A549 (cell line): ENCODE data around the gene NCKIPSD. TPM values are rescaled to one million over a fixed set of nuclear protein-coding genes. Genes with fewer than 3 reads are reported as not detected.
A peak's percentile ranks its signal among the peaks of the same experiment; 100 is the strongest.

Experiments used
- ATAC-seq, 2 experiments: fragments of 200-7000 bp in 1 of 2; fragments of >200 bp in 1 of 2; cut with Nextera tagmentation in 1 of 2; cut with Tn5 transposase in 1 of 2; 3 replicates each; pipeline versions ENCODE4 v1.8.0 to v1.9.1; 2018 to 2020; ENCODE audit warnings: mild to moderate bottlenecking in 1 of 2, moderate library complexity in 1 of 2
- CTCF ChIA-PET: fragments of 300-600 bp; sonication (Branson Sonifier 250); formaldehyde crosslinking; extraction: SDS; loops from one replicate; lab custom pipeline; 2021; ENCODE audit warnings: antibody characterized with exemption, inconsistent platforms; lab: Yijun Ruan, JAX
- POLR2A ChIA-PET: fragments of 350-600 bp; formaldehyde crosslinking; extraction: SDS; loops from one replicate; lab custom pipeline; 2021; ENCODE audit warnings: antibody characterized with exemption, inconsistent platforms; lab: Yijun Ruan, JAX
- DNase-seq, 2 experiments: peaks; one replicate each; pipeline versions ENCODE4 v3.0.0 to v3.0.0-alpha.2; 2011 to 2016; ENCODE audit warnings: low read depth in 1 of 2, low spot score in 1 of 2
- FAIRE-seq: peaks from 2 replicates; lab custom pipeline; 2011; peaks lifted over from hg19 to GRCh38; lab: Jason Lieb, UNC
- H3K27ac ChIP-seq, 2 experiments: fragments of >200 bp; sonication (Bioruptor Twin); formaldehyde crosslinking; 3 replicates each; pipeline ENCODE4 v1.5.1; 2016 to 2017
- H3K4me1 ChIP-seq: fragments of >200 bp; sonication (Bioruptor Twin); formaldehyde crosslinking; 3 replicates; pipeline ENCODE4 v1.6.1; 2016
- H3K4me2 ChIP-seq: fragments of >200 bp; sonication (Bioruptor Twin); formaldehyde crosslinking; 3 replicates; pipeline ENCODE4 v1.6.1; 2016
- H3K4me3 ChIP-seq: fragments of >200 bp; sonication (Bioruptor Twin); formaldehyde crosslinking; 3 replicates; pipeline ENCODE4 v1.5.1; 2016
- H3K9me3 ChIP-seq: fragments of >200 bp; sonication (Bioruptor Twin); formaldehyde crosslinking; 3 replicates; pipeline ENCODE4 v1.6.1; 2016
- BHLHE40 ChIP-seq: IDR thresholded peaks from 2 replicates; pipeline ENCODE4 v1.6.1; 2012; ENCODE audit warnings: low read depth, low read length, inconsistent platforms
- CHD4 ChIP-seq: fragments of 200-600 bp; sonication (generic); IDR thresholded peaks from 2 replicates; pipeline ENCODE4 v1.6.1; 2016; ENCODE audit warnings: antibody characterized with exemption, mild to moderate bottlenecking, borderline replicate concordance
- E2F6 ChIP-seq: IDR thresholded peaks from 2 replicates; pipeline ENCODE4 v1.6.1; 2012; ENCODE audit warnings: low read depth, borderline replicate concordance
- EHF ChIP-seq: fragments of 250-450 bp; sonication (Bioruptor Pico); IDR thresholded peaks from 2 replicates; pipeline ENCODE4 v1.5.0; 2020; ENCODE audit warnings: mild to moderate bottlenecking
- ELK1 ChIP-seq: fragments of 150-350 bp; IDR thresholded peaks from 2 replicates; pipeline ENCODE4 v1.6.1; 2014; ENCODE audit warnings: low read depth, mild to moderate bottlenecking, low read length
- EP300 ChIP-seq, 2 experiments: fragments of >200 bp; sonication (Bioruptor Twin); formaldehyde crosslinking; IDR thresholded peaks; 2 replicates in 1 of 2; 3 replicates in 1 of 2; pipeline ENCODE4 v1.6.1; 2016 to 2017
- GATA3 ChIP-seq: IDR thresholded peaks from 2 replicates; pipeline ENCODE4 v1.6.1; 2012; ENCODE audit warnings: borderline replicate concordance
- HOXA7 ChIP-seq: fragments of 250-450 bp; sonication (Bioruptor Pico); IDR thresholded peaks from 2 replicates; pipeline ENCODE4 v1.5.0; 2020; ENCODE audit warnings: mild to moderate bottlenecking, moderate library complexity
- HOXB5 ChIP-seq: fragments of 250-450 bp; sonication (Bioruptor Pico); IDR thresholded peaks from 2 replicates; pipeline ENCODE4 v1.5.0; 2020; ENCODE audit warnings: mild to moderate bottlenecking, moderate library complexity
- MAX ChIP-seq: IDR thresholded peaks from 2 replicates; pipeline ENCODE4 v1.6.1; 2012
- NPAS2 ChIP-seq: fragments of 250-450 bp; sonication (Bioruptor Pico); IDR thresholded peaks from 2 replicates; pipeline ENCODE4 v1.8.0; 2022; ENCODE audit warnings: mild to moderate bottlenecking, moderate library complexity, borderline replicate concordance
- POLR2A ChIP-seq: IDR thresholded peaks from 2 replicates; pipeline ENCODE4 v1.6.1; 2012; ENCODE audit warnings: mild to moderate bottlenecking, low read length
- RARB ChIP-seq: fragments of 250-450 bp; sonication (Bioruptor Pico); IDR thresholded peaks from 2 replicates; pipeline ENCODE4 v1.8.0; 2021; ENCODE audit warnings: mild to moderate bottlenecking, moderate library complexity
- REST ChIP-seq: fragments of 200-600 bp; sonication (generic); IDR thresholded peaks from 2 replicates; pipeline ENCODE4 v1.6.1; 2016; ENCODE audit warnings: antibody characterized with exemption, mild to moderate bottlenecking, moderate library complexity
- SREBF2 ChIP-seq: fragments of 450-650 bp; IDR thresholded peaks from 2 replicates; pipeline ENCODE4 v1.6.1; 2014; ENCODE audit warnings: mild to moderate bottlenecking, moderate library complexity
- ZC3H11A ChIP-seq: fragments of 450-650 bp; IDR thresholded peaks from 2 replicates; pipeline ENCODE4 v1.6.1; 2014; ENCODE audit warnings: antibody characterized with exemption, mild to moderate bottlenecking
- ZNF302 ChIP-seq: fragments of 250-450 bp; sonication (Bioruptor Pico); IDR thresholded peaks from 2 replicates; pipeline ENCODE4 v1.9.0; 2021; ENCODE audit warnings: inconsistent platforms, mild to moderate bottlenecking, moderate library complexity
- WGBS: methylation state at CpG from one replicate; pipeline ENCODE4 v1.1.6; 2017; ENCODE audit errors: missing lambda C conversion rate; 5-methylcytosine and 5-hydroxymethylcytosine counted together
- polyA plus RNA-seq, 4 experiments: library from polyadenylated mRNA; depleted of rRNA in 3 of 4; stranded (reverse); fragments of >200 nt; fragmentation: RNase III in 1 of 4; extraction: RNeasy Plus Mini Kit Qiagen cat#74134 plus additional on column Dnase treatment in 1 of 4; gene quantifications; 2 replicates in 3 of 4; 3 replicates in 1 of 4; pipeline ENCODE4 v1.2.3, GENCODE V29; 2011 to 2017

The NCKIPSD gene
- polyA plus RNA-seq, 2 of the 4 experiments (the other 2 are of a cell fraction) = 10.2 to 10.9 TPM

GRCh38 chr3:48663489-48664312 lies 22.0 kb downstream of the NCKIPSD start (continued):
- TF ChIP-seq SREBF2 = no peak
- TF ChIP-seq MAX = peak; percentile 98
- TF ChIP-seq ZNF302 (CRISPR knock-in tag) = no peak
- peak; percentile 90 for TF ChIP-seq BHLHE40
- peak; percentile 94 for TF ChIP-seq E2F6
- no peak for TF ChIP-seq NPAS2
- TF ChIP-seq ZC3H11A = no peak
- TF ChIP-seq EP300 (IDR thresholded peaks at IDR 0.05) = 0 out of 5 replicates have a peak, but pooled peaks of 1 of the 2 experiments have one; percentile 15
- TF ChIP-seq, all 56 proteins: peak for 23

- no peak for FAIRE-seq
- Histone ChIP-seq H3K4me2 (peak within 1 kb of the TSS; percentile 96), H3K4me1 (peaks cover 13% of the 10 kb centered on the region), H3K27ac (peak within 1 kb of the TSS; percentile 96 to 98), H3K4me3 (peak within 1 kb of the TSS; percentile 59), H3K9me3 (no peaks in the 10 kb centered on the region)
- WGBS = 0% methylated on average over 16 of the region's 52 CpGs
- ChIA-PET CTCF (interaction anchor here (1.1 to 3.4 kb wide), 8 partner anchors 10 to 65 kb away, joined by 4 to 34 read pairs (median 6); partner anchors contain the start of genes NCKIPSD and SLC26A6), POLR2A (interaction anchor here (0.5 to 2.8 kb wide), 7 partner anchors 12 to 256 kb away, joined by 3 to 9 read pairs (median 5); partner anchors contain the start of genes ARIH2, IP6K2 and SLC26A6)
- DNase-seq = peak; percentile 51 to 92
- ATAC-seq = peak; percentile 61 to 73
- TF ChIP-seq REST (0 out of 2 replicates have a peak, but pooled peaks have one; percentile 37), RARB (CRISPR knock-in tag) (peak; percentile 76; the same call in 1 of the 2 replicates), ELK1 (no peak), HOXA7 (CRISPR knock-in tag) (0 out of 2 replicates have a peak, but pooled peaks have one; percentile 35), BHLHE40 (peak; percentile 56; the same call in 1 of the 2 replicates), CHD4 (no peak), EHF (CRISPR knock-in tag) (0 out of 2 replicates have a peak, but pooled peaks have one; percentile 41), HOXB5 (CRISPR knock-in tag) (0 out of 2 replicates have a peak, but pooled peaks have one; percentile 70), E2F6 (no peak; the same call in 1 of the 2 replicates), GATA3 (peak; percentile 57), POLR2A (peak; percentile 65), NPAS2 (peak; percentile 22; the same call in 1 of the 2 replicates)
- TF ChIP-seq, all 56 proteins: peak for 9
Observed at GRCh38 chr3:48662753-48663488, 22.8 kb downstream of the NCKIPSD start, which contains the start of gene CELSR3. Gene CELSR3, minus strand, starts transcription at chr3:48662886. Its CDS starts 252 bp downstream, at chr3:48662634.
